ENCODE results near the gene CHST11. TPM values are rescaled to one million over a fixed set of nuclear protein-coding genes. Genes with fewer than 3 reads are reported as not detected.

CHST11 gene
- total RNA-seq, 1 experiment from 2014 or later, result 1.1 TPM

- H3K36me3 ChIP-seq (ENCODE audit: insufficient read depth, low read length, poor library complexity, severe bottlenecking), result no peaks in the 10 kb centered on the region
- no peak overlapping the region for H3K4me3 ChIP-seq (ENCODE audit: low read depth, low read length, poor library complexity, severe bottlenecking)
- no TSS peak for BruUV-seq (replicated peaks)
- H3K27me3 ChIP-seq (replicated peaks; ENCODE audit: insufficient read depth, low read depth, low read length, poor library complexity), result no peaks in the 10 kb centered on the region
- TF ChIP-seq CTCF (conservative IDR thresholded peaks at IDR 0.05; ENCODE audit: low read depth, low read length) (no peak), EZH2 (IDR thresholded peaks at IDR 0.05; ENCODE audit: borderline replicate concordance, low read depth, low read length, poor library complexity, severe bottlenecking) (no peak)
- intact Hi-C loops (cut with micrococcal nuclease; ENCODE audit: unreplicated experiment), result no loop called here
- POLR2A ChIA-PET (ENCODE audit: low non-redundant PET), result no interaction called here
- CTCF ChIA-PET, result no interaction called here
- no peaks in the 10 kb centered on the region for H3K9me3 ChIP-seq (ENCODE audit: low read depth, low read length, poor library complexity, severe bottlenecking)
- no peak overlapping the region for H3K27ac ChIP-seq (ENCODE audit: low read depth, low read length, poor library complexity, severe bottlenecking)
- no peak for DNase-seq (ENCODE audit: low spot score)
- H3K4me1 ChIP-seq (ENCODE audit: insufficient read depth, low read length, poor library complexity, severe bottlenecking), result no peaks in the 10 kb centered on the region
Measured at GRCh38 chr12:104693493-104693892, 236.7 kb downstream of the CHST11 start.

DNA sequence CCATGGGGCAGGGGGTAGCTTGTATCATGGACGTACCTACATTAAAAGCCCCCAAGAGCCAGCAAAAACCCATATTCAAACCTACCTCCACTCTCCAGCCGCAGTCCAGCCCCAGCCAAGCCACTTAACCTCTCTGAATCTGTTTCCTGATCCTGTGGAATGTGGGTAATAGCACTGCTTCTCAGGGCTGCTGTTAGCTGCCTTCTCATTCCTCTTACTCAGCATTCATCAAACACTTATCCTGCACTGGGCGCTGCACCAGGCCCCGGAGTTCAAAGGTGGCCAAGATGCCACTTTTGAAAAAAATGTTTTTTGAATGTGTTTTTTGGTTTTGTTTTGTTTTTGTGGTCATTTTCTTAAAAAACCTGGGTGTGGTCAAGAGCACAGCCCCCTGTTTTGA, 237.4 kb downstream of the CHST11 start:
- TF ChIP-seq EZH2 (IDR thresholded peaks at IDR 0.05; ENCODE audit: borderline replicate concordance, low read depth, low read length, poor library complexity, severe bottlenecking), result no peak
- no peak for TF ChIP-seq CTCF (conservative IDR thresholded peaks at IDR 0.05; ENCODE audit: low read depth, low read length)

GRCh38 chr12:104694711-104695110, 238.0 kb downstream of the CHST11 start:
- Histone ChIP-seq H3K27ac (ENCODE audit: low read depth, low read length, poor library complexity, severe bottlenecking) (no peak overlapping the region), H3K27me3 (replicated peaks; ENCODE audit: insufficient read depth, low read depth, low read length, poor library complexity) (no peaks in the 10 kb centered on the region), H3K36me3 (ENCODE audit: insufficient read depth, low read length, poor library complexity, severe bottlenecking) (no peaks in the 10 kb centered on the region), H3K4me1 (ENCODE audit: insufficient read depth, low read length, poor library complexity, severe bottlenecking) (no peaks in the 10 kb centered on the region), H3K9me3 (ENCODE audit: low read depth, low read length, poor library complexity, severe bottlenecking) (no peaks in the 10 kb centered on the region), H3K4me3 (ENCODE audit: low read depth, low read length, poor library complexity, severe bottlenecking) (no peak overlapping the region)
- no TSS peak for BruUV-seq (replicated peaks)
- ChIA-PET POLR2A (ENCODE audit: low non-redundant PET) (no interaction called here), CTCF (no interaction called here)
- intact Hi-C loops (cut with micrococcal nuclease; ENCODE audit: unreplicated experiment), result no loop called here
- no peak for TF ChIP-seq EZH2 (IDR thresholded peaks at IDR 0.05; ENCODE audit: borderline replicate concordance, low read depth, low read length, poor library complexity, severe bottlenecking)
- TF ChIP-seq CTCF (conservative IDR thresholded peaks at IDR 0.05; ENCODE audit: low read depth, low read length), result no peak
- DNase-seq (ENCODE audit: low spot score), result no peak

More for the DNA sequence above, 237.4 kb downstream of the CHST11 start:
- H3K36me3 ChIP-seq (ENCODE audit: insufficient read depth, low read length, poor library complexity, severe bottlenecking), result no peaks in the 10 kb centered on the region
- no TSS peak for BruUV-seq (replicated peaks)
- no peaks in the 10 kb centered on the region for H3K9me3 ChIP-seq (ENCODE audit: low read depth, low read length, poor library complexity, severe bottlenecking)
- ChIA-PET CTCF (no interaction called here), POLR2A (ENCODE audit: low non-redundant PET) (no interaction called here)
- intact Hi-C loops (cut with micrococcal nuclease; ENCODE audit: unreplicated experiment), result no loop called here
- DNase-seq (ENCODE audit: low spot score), result no peak
- no peaks in the 10 kb centered on the region for H3K27me3 ChIP-seq (replicated peaks; ENCODE audit: insufficient read depth, low read depth, low read length, poor library complexity)
- H3K27ac ChIP-seq (ENCODE audit: low read depth, low read length, poor library complexity, severe bottlenecking), result no peak overlapping the region
- H3K4me1 ChIP-seq (ENCODE audit: insufficient read depth, low read length, poor library complexity, severe bottlenecking), result no peaks in the 10 kb centered on the region
- no peak overlapping the region for H3K4me3 ChIP-seq (ENCODE audit: low read depth, low read length, poor library complexity, severe bottlenecking)

Data from A673 (cell line).